ENCODE results near the gene MAP3K3. TPM values are rescaled to one million over a fixed set of nuclear protein-coding genes. Genes with fewer than 3 reads are reported as not detected.

MAP3K3 gene
- total and polyA plus RNA-seq, 2 experiments from 2014 or later: 6.1 to 24.6 TPM

GRCh38 chr17:63647065-63647725 lies 25.0 kb downstream of the MAP3K3 start:
- Histone ChIP-seq H3K4me3 (no peak overlapping the region), H3K4me1 (ENCODE audit: insufficient read depth) (peaks cover 18% of the 10 kb centered on the region; the same call in 1 of the 2 replicates), H2AFZ (no peak overlapping the region), H3K4me2 (peak overlapping the region; percentile 68), H4K20me1 (replicated peaks; ENCODE audit: insufficient read depth) (no peaks in the 10 kb centered on the region; the same call in 1 of the 2 replicates), H3K79me2 (replicated peaks; ENCODE audit: insufficient read depth) (0 out of 2 replicates have a peak, but pooled peaks cover 6% of the 10 kb centered on the region), H3K9me2 (ENCODE audit: insufficient read depth) (no peaks in the 10 kb centered on the region), H3K36me3 (ENCODE audit: insufficient read depth) (no peaks in the 10 kb centered on the region), H3K27ac (ENCODE audit: low read depth) (0 out of 2 replicates have a peak overlapping the region, but pooled peaks have one; percentile 6), H3K27me3 (ENCODE audit: insufficient read depth) (no peaks in the 10 kb centered on the region), H3F3A (replicated peaks; ENCODE audit: low read depth) (no peaks in the 10 kb centered on the region)
- ATAC-seq (peak; percentile 61), DNase-seq (ENCODE audit: low spot score) (no peak)
- Mint-ChIP-seq H3K4me1 (peaks cover 15% of the 10 kb centered on the region), H3K9me3 (no peaks in the 10 kb centered on the region; the same call in 2 of the 3 replicates), H3K36me3 (ENCODE audit: low read depth) (0 out of 3 replicates have a peak, but pooled peaks cover 5% of the 10 kb centered on the region), H3K27ac (0 out of 2 replicates have a peak overlapping the region, but pooled peaks have one; percentile 9), H3K27me3 (ENCODE audit: insufficient read depth, low read depth, poor library complexity) (no peaks in the 10 kb centered on the region), H3K4me3 (no peak overlapping the region)
- TF ChIP-seq JUNB (IDR thresholded peaks at IDR 0.05; ENCODE audit: unreplicated experiment): no peak
- TF ChIP-seq CREB1 (CRISPR knock-in tag; IDR thresholded peaks at IDR 0.05; ENCODE audit: low read depth): no peak
- no peak for TF ChIP-seq ZNF331 (CRISPR knock-in tag; IDR thresholded peaks at IDR 0.05; ENCODE audit: low read depth)
- no peak for TF ChIP-seq CTCF (conservative IDR thresholded peaks at IDR 0.05; ENCODE audit: low read depth in 2 of 2)
- TF ChIP-seq POLR2AphosphoS5 (IDR thresholded peaks at IDR 0.05; ENCODE audit: low read depth): no peak
- TF ChIP-seq REST (IDR thresholded peaks at IDR 0.05; ENCODE audit: unreplicated experiment): no peak
- no peak for TF ChIP-seq NANOG (IDR thresholded peaks at IDR 0.05; ENCODE audit: borderline replicate concordance)
- no peak for TF ChIP-seq STAT1 (IDR thresholded peaks at IDR 0.05; ENCODE audit: unreplicated experiment)

GRCh38 chr17:63647936-63648335 lies 25.7 kb downstream of the MAP3K3 start:
- H3K4me1 Mint-ChIP-seq: peaks cover 15% of the 10 kb centered on the region
- Histone ChIP-seq H3K4me3 (no peak overlapping the region), H3K27ac (ENCODE audit: low read depth) (no peak overlapping the region), H3K9me2 (ENCODE audit: insufficient read depth) (no peaks in the 10 kb centered on the region), H3K79me2 (replicated peaks; ENCODE audit: insufficient read depth) (0 out of 2 replicates have a peak, but pooled peaks cover 6% of the 10 kb centered on the region), H3K36me3 (ENCODE audit: insufficient read depth) (no peaks in the 10 kb centered on the region), H3K27me3 (ENCODE audit: insufficient read depth) (no peaks in the 10 kb centered on the region), H3K4me1 (ENCODE audit: insufficient read depth) (peaks cover 18% of the 10 kb centered on the region; the same call in 1 of the 2 replicates), H3K4me2 (peak overlapping the region; percentile 68), H4K20me1 (replicated peaks; ENCODE audit: insufficient read depth) (no peaks in the 10 kb centered on the region; the same call in 1 of the 2 replicates), H3F3A (replicated peaks; ENCODE audit: low read depth) (no peaks in the 10 kb centered on the region), H2AFZ (no peak overlapping the region)
- no peaks in the 10 kb centered on the region; the same call in 2 of the 3 replicates for H3K9me3 Mint-ChIP-seq
- H3K27ac Mint-ChIP-seq: no peak overlapping the region
- ATAC-seq (peak; percentile 89), DNase-seq (ENCODE audit: low spot score) (peak; percentile 25)
- no peak overlapping the region for H3K4me3 Mint-ChIP-seq
- no peaks in the 10 kb centered on the region for H3K27me3 Mint-ChIP-seq (ENCODE audit: insufficient read depth, low read depth, poor library complexity)
- H3K36me3 Mint-ChIP-seq (ENCODE audit: low read depth): peaks cover 5% of the 10 kb centered on the region; the same call in 1 of the 3 replicates
- TF ChIP-seq CTCF (conservative IDR thresholded peaks at IDR 0.05; ENCODE audit: low read depth in 2 of 2) (no peak), STAT1 (IDR thresholded peaks at IDR 0.05; ENCODE audit: unreplicated experiment) (no peak), NANOG (IDR thresholded peaks at IDR 0.05; ENCODE audit: borderline replicate concordance) (no peak), CREB1 (CRISPR knock-in tag; IDR thresholded peaks at IDR 0.05; ENCODE audit: low read depth) (no peak), ZNF114 (CRISPR knock-in tag; IDR thresholded peaks at IDR 0.05) (no peak), EZH2phosphoT487 (IDR thresholded peaks at IDR 0.05; ENCODE audit: unreplicated experiment) (no peak), REST (IDR thresholded peaks at IDR 0.05; ENCODE audit: unreplicated experiment) (no peak), EZH2 (IDR thresholded peaks at IDR 0.05; ENCODE audit: low read depth, unreplicated experiment) (no peak)
